SK-N-SH treated with all-trans-retinoic acid at 6 μM for 48 hours (cell line): Measurements from ENCODE around the gene SLC25A36.

Experiments used
- ATAC-seq: fragments of 200-7000 bp; cut with Tn5 transposase; 3 replicates; pipeline ENCODE4 v1.9.1; 2020; ENCODE audit warnings: mild to moderate bottlenecking, moderate library complexity
- ARNTL ChIP-seq: fragments of 450-650 bp; formaldehyde crosslinking; IDR thresholded peaks from 2 replicates; pipeline ENCODE4 v1.5.0; 2020; ENCODE audit warnings: low read depth, mild to moderate bottlenecking, moderate library complexity, borderline replicate concordance
- BACH2 ChIP-seq: fragments of 250-450 bp; sonication (Bioruptor Pico); IDR thresholded peaks from 2 replicates; pipeline ENCODE4 v1.9.0; 2021; ENCODE audit warnings: mild to moderate bottlenecking, borderline replicate concordance
- CREB5 ChIP-seq: fragments of 250-450 bp; sonication (Bioruptor Pico); IDR thresholded peaks from 2 replicates; pipeline ENCODE4 v1.5.1; 2020; ENCODE audit warnings: low read depth, mild to moderate bottlenecking, moderate library complexity
- CSDC2 ChIP-seq: fragments of 250-450 bp; sonication (Bioruptor Pico); IDR thresholded peaks from 2 replicates; pipeline ENCODE4 v1.5.0; 2020; ENCODE audit warnings: mild to moderate bottlenecking, moderate library complexity
- CSRNP3 ChIP-seq: fragments of 250-450 bp; sonication (Bioruptor Pico); IDR thresholded peaks from 2 replicates; pipeline ENCODE4 v1.5.1; 2021; ENCODE audit warnings: mild to moderate bottlenecking, moderate library complexity
- GLIS3 ChIP-seq: fragments of 250-450 bp; sonication (Bioruptor Pico); IDR thresholded peaks from 2 replicates; pipeline ENCODE4 v1.5.0; 2020; ENCODE audit warnings: mild to moderate bottlenecking, moderate library complexity
- ISL1 ChIP-seq: fragments of 250-450 bp; sonication (Bioruptor Pico); IDR thresholded peaks from 2 replicates; pipeline ENCODE4 v2.1.2; 2022; ENCODE audit warnings: mild to moderate bottlenecking, moderate library complexity
- OSR1 ChIP-seq: fragments of 250-450 bp; sonication (Bioruptor Pico); IDR thresholded peaks from 2 replicates; pipeline ENCODE4 v1.8.0; 2022; ENCODE audit warnings: moderate library complexity, mild to moderate bottlenecking, inconsistent platforms
- PPARA ChIP-seq: fragments of 250-450 bp; sonication (Bioruptor Pico); IDR thresholded peaks from 2 replicates; pipeline ENCODE4 v1.5.0; 2020; ENCODE audit warnings: mild to moderate bottlenecking, borderline replicate concordance
- RARB ChIP-seq: fragments of 250-450 bp; sonication (Bioruptor Pico); IDR thresholded peaks from 2 replicates; pipeline ENCODE4 v1.8.0; 2021; ENCODE audit warnings: mild to moderate bottlenecking, moderate library complexity
- SNAI2 ChIP-seq: fragments of 250-450 bp; sonication (Bioruptor Pico); IDR thresholded peaks from 2 replicates; pipeline ENCODE4 v1.5.0; 2020; ENCODE audit warnings: mild to moderate bottlenecking, moderate library complexity
- TCF4 ChIP-seq: fragments of 250-450 bp; sonication (Bioruptor Pico); IDR thresholded peaks from 2 replicates; pipeline ENCODE4 v1.8.0; 2021; ENCODE audit warnings: mild to moderate bottlenecking, moderate library complexity, borderline replicate concordance
- TOX ChIP-seq: fragments of 250-450 bp; sonication (Bioruptor Pico); IDR thresholded peaks from 2 replicates; pipeline ENCODE4 v1.8.0; 2021; ENCODE audit warnings: mild to moderate bottlenecking, moderate library complexity, borderline replicate concordance
- TSHZ2 ChIP-seq: fragments of 250-450 bp; sonication (Bioruptor Pico); IDR thresholded peaks from 2 replicates; pipeline ENCODE4 v1.5.0; 2020; ENCODE audit warnings: mild to moderate bottlenecking, moderate library complexity
- ZFP3 ChIP-seq: fragments of 250-450 bp; sonication (Bioruptor Pico); IDR thresholded peaks from 2 replicates; pipeline ENCODE4 v1.5.0; 2020; ENCODE audit warnings: mild to moderate bottlenecking, moderate library complexity
- ZFP30 ChIP-seq: fragments of 450-650 bp; formaldehyde crosslinking; IDR thresholded peaks from 2 replicates; pipeline ENCODE4 v1.5.0; 2022; ENCODE audit warnings: mild to moderate bottlenecking, moderate library complexity
- ZNF565 ChIP-seq: fragments of 450-650 bp; formaldehyde crosslinking; conservative IDR thresholded peaks from 2 replicates; pipeline ENCODE4 v1.5.0; 2020; ENCODE audit warnings: low read depth, mild to moderate bottlenecking, moderate library complexity
- ZNF8 ChIP-seq: fragments of 450-650 bp; formaldehyde crosslinking; IDR thresholded peaks from 2 replicates; pipeline ENCODE4 v1.5.0; 2020; ENCODE audit warnings: mild to moderate bottlenecking, moderate library complexity
- TF ChIP-seq, protein P1 (sequence below): fragments of 250-450 bp; sonication (Bioruptor Pico); IDR thresholded peaks from 2 replicates; pipeline ENCODE4 v1.8.0; 2020; ENCODE audit warnings: mild to moderate bottlenecking, moderate library complexity, borderline replicate concordance
- TF ChIP-seq, protein P2 (sequence below): fragments of 250-450 bp; sonication (Bioruptor Pico); IDR thresholded peaks from 2 replicates; pipeline ENCODE4 v1.8.0; 2021; ENCODE audit warnings: low read depth, mild to moderate bottlenecking, moderate library complexity, borderline replicate concordance

The SLC25A36 gene

GRCh38 chr3:140995881-140996280, 54.2 kb downstream of the SLC25A36 start:
- ATAC-seq, result no peak
- TF ChIP-seq PPARA (CRISPR knock-in tag), result no peak
- TF ChIP-seq RARB (CRISPR knock-in tag), result no peak
- no peak for TF ChIP-seq TCF4 (CRISPR knock-in tag)
- TF ChIP-seq CSDC2 (CRISPR knock-in tag), result no peak
- TF ChIP-seq BACH2, result no peak
- no peak for TF ChIP-seq SNAI2 (CRISPR knock-in tag)
- no peak for TF ChIP-seq CSRNP3
- no peak for TF ChIP-seq ZFP30 (CRISPR knock-in tag)
- no peak for TF ChIP-seq ZNF565 (CRISPR knock-in tag)
- no peak for TF ChIP-seq ZNF8 (CRISPR knock-in tag)
- TF ChIP-seq, protein P1, sequence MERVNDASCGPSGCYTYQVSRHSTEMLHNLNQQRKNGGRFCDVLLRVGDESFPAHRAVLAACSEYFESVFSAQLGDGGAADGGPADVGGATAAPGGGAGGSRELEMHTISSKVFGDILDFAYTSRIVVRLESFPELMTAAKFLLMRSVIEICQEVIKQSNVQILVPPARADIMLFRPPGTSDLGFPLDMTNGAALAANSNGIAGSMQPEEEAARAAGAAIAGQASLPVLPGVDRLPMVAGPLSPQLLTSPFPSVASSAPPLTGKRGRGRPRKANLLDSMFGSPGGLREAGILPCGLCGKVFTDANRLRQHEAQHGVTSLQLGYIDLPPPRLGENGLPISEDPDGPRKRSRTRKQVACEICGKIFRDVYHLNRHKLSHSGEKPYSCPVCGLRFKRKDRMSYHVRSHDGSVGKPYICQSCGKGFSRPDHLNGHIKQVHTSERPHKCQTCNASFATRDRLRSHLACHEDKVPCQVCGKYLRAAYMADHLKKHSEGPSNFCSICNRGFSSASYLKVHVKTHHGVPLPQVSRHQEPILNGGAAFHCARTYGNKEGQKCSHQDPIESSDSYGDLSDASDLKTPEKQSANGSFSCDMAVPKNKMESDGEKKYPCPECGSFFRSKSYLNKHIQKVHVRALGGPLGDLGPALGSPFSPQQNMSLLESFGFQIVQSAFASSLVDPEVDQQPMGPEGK, result no peak
- TF ChIP-seq ZFP3 (CRISPR knock-in tag), result no peak
- TF ChIP-seq CREB5, result no peak

DNA sequence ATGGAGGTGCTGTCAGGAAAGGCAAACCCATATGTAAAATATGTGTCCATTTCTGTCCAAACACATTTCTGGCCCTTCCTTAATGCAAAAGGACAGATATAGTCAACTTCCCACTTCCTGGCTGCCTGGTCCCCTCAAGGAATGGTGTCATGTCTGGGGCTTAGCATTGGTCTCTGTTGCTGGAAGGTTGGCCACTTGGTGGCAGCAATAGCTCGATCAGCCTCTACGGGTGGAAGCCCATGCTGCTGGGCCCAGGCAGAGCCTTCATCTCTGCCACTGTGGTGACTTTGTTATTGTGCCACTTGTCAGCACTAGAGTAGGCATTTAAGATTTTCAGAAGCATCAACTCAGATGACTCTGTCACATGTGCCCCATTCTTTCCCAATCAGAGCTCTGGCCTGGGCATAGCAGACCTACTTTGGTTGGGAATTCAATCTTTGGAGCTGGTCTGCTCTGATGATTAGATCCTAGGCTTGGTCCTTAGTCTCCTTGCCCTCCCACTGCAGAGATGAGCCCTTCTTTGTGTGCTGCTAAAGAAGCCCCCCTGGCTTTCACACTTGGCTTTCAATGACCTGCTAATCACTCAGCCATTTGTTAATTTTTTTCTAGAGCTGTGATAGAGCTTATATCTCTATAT, 58.5 kb downstream of the SLC25A36 start:
- TF ChIP-seq ZFP30 (CRISPR knock-in tag), result no peak
- TF ChIP-seq, protein P2, sequence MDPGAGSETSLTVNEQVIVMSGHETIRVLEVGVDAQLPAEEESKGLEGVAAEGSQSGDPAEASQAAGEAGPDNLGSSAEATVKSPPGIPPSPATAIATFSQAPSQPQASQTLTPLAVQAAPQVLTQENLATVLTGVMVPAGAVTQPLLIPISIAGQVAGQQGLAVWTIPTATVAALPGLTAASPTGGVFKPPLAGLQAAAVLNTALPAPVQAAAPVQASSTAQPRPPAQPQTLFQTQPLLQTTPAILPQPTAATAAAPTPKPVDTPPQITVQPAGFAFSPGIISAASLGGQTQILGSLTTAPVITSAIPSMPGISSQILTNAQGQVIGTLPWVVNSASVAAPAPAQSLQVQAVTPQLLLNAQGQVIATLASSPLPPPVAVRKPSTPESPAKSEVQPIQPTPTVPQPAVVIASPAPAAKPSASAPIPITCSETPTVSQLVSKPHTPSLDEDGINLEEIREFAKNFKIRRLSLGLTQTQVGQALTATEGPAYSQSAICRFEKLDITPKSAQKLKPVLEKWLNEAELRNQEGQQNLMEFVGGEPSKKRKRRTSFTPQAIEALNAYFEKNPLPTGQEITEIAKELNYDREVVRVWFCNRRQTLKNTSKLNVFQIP (CRISPR knock-in tag), result no peak
- TF ChIP-seq BACH2, result no peak
- TF ChIP-seq SNAI2 (CRISPR knock-in tag), result no peak
- TF ChIP-seq ARNTL, result no peak
- TF ChIP-seq TOX (CRISPR knock-in tag), result no peak
- TF ChIP-seq TSHZ2 (CRISPR knock-in tag), result no peak
- no peak for TF ChIP-seq OSR1
- TF ChIP-seq GLIS3 (CRISPR knock-in tag), result no peak
- no peak for TF ChIP-seq CREB5
- no peak for TF ChIP-seq RARB (CRISPR knock-in tag)
- no peak for TF ChIP-seq ZNF8 (CRISPR knock-in tag)
- TF ChIP-seq PPARA (CRISPR knock-in tag), result no peak
- TF ChIP-seq, protein P1, result no peak
- TF ChIP-seq ISL1 (CRISPR knock-in tag), result no peak
- no peak for TF ChIP-seq TCF4 (CRISPR knock-in tag)
- TF ChIP-seq ZNF565 (CRISPR knock-in tag), result no peak
- ATAC-seq, result peak; percentile 98
